ENCODE results near the gene APOBEC3B. TPM values are rescaled to one million over a fixed set of nuclear protein-coding genes. Genes with fewer than 3 reads are reported as not detected.

APOBEC3B gene
- total RNA-seq (ENCODE audit: low replicate concordance), result not detected in 2 replicates

DNA sequence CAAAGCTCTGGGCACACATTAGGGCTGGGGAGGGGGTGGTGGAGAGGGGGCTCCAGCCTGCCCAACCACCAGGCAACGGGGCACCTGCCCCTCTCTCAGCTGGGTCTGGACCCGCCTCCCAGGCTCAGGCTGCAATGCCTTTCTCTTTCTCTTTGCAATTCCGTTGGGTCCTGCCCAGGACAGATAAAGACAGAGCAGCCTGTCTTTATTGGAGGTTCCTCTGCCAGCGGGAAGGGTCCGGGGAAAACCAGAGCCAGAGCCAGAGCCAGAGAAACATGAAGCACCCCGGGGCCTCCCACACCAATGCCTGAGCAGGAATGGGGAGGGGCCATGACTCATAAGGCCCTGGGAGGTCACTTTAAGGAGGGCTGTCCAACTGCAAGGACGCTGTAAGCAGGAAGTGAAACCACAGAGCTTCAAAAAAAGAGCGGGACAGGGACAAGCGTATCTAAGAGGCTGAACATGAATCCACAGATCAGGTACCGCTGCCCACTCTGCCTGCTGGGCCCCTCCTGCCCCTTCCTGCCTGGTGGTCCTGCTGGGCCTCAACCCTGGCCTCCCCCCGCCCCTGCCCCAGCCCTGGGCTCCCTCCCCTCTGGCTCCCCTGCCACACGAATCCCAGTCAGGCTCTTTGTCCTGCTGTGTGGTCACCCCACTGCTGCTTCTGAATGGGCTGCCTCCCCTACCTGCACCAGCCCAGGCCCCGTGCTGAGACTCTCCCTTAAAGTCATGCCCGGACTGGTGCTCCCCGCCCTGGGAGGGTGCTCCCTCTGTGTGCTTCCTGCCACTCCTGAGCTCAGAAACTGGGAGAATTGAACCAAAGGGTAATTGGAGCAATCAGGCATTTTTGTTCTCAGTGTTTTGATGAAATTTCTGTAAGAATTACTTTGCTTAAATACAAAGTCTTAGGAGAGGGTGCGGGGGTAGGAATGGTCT lies at the start of gene APOBEC3B:
APOBEC3B (plus strand) TSS at position 356 of the 936 bp plus-strand sequence; CDS start at position 463, 107 bp downstream.
- H3K4me3 Mint-ChIP-seq, result peak within 1 kb of the TSS; percentile 33
- H4K20me1 ChIP-seq (ENCODE audit: low read depth), result no peaks in the 10 kb centered on the region
- H3K9me3 ChIP-seq (ENCODE audit: low read depth), result no peaks in the 10 kb centered on the region
- H3K4me2 ChIP-seq, result peak within 1 kb of the TSS; percentile 41
- H3K9ac ChIP-seq, result no peak within 1 kb of the TSS
- peaks cover 9% of the 10 kb centered on the region for H3K9me3 Mint-ChIP-seq
- peaks cover 4% of the 10 kb centered on the region for H3K36me3 Mint-ChIP-seq
- H3K27me3 Mint-ChIP-seq (ENCODE audit: insufficient read depth, low read depth), result peaks cover 11% of the 10 kb centered on the region
- no peaks in the 10 kb centered on the region for H3K36me3 ChIP-seq
- H3K4me3 ChIP-seq, result no peak within 1 kb of the TSS
- no peaks in the 10 kb centered on the region for H3K79me2 ChIP-seq (ENCODE audit: low read depth)
- peaks cover 7% of the 10 kb centered on the region for H3K4me1 ChIP-seq
- H3K27ac Mint-ChIP-seq, result peak within 1 kb of the TSS; percentile 64
- H3F3A ChIP-seq (ENCODE audit: low read depth), result peaks cover 7% of the 10 kb centered on the region
- no peak within 1 kb of the TSS for H3K27ac ChIP-seq
- DNase-seq (ENCODE audit: low spot score), result peak; percentile 47
- TF ChIP-seq EZH2phosphoT487 (IDR thresholded peaks at IDR 0.05), result no peak
- H3K27me3 ChIP-seq, result no peaks in the 10 kb centered on the region
- H2AFZ ChIP-seq (replicated peaks), result peak within 1 kb of the TSS; percentile 40
- H3K4me1 Mint-ChIP-seq, result peaks cover 18% of the 10 kb centered on the region

DNA sequence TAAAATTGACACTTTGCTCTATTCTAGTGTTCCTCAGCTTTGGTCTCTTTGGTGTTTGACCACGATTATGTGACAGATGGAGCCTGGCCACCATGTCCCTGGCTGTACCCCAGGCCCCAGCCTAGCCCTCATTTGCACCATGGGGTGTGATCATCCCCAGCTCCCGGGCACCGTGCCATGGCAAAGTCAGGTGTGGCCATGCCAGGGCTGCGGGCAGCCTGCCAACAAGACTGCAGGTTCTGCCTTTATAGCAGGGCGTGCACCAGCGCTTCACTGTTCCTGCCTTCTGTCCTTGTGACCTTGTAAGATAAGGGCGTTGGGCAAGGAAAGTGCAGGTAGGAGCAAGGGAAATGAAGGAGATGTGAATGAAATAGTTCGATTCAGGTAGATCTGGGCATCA lies 47.1 kb upstream of the APOBEC3B start:
- TF ChIP-seq, protein P1, sequence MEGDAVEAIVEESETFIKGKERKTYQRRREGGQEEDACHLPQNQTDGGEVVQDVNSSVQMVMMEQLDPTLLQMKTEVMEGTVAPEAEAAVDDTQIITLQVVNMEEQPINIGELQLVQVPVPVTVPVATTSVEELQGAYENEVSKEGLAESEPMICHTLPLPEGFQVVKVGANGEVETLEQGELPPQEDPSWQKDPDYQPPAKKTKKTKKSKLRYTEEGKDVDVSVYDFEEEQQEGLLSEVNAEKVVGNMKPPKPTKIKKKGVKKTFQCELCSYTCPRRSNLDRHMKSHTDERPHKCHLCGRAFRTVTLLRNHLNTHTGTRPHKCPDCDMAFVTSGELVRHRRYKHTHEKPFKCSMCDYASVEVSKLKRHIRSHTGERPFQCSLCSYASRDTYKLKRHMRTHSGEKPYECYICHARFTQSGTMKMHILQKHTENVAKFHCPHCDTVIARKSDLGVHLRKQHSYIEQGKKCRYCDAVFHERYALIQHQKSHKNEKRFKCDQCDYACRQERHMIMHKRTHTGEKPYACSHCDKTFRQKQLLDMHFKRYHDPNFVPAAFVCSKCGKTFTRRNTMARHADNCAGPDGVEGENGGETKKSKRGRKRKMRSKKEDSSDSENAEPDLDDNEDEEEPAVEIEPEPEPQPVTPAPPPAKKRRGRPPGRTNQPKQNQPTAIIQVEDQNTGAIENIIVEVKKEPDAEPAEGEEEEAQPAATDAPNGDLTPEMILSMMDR (IDR thresholded peaks at IDR 0.05), result no peak
- no peak for TF ChIP-seq EZH2phosphoT487 (IDR thresholded peaks at IDR 0.05)
- TF ChIP-seq EZH2 (IDR thresholded peaks at IDR 0.05), result no peak
- Mint-ChIP-seq H3K4me1 (peaks cover 2% of the 10 kb centered on the region), H3K27ac (no peak overlapping the region), H3K27me3 (ENCODE audit: insufficient read depth, low read depth) (peaks cover 5% of the 10 kb centered on the region), H3K4me3 (no peak overlapping the region), H3K36me3 (no peaks in the 10 kb centered on the region), H3K9me3 (peaks cover 8% of the 10 kb centered on the region)
- Histone ChIP-seq H3F3A (ENCODE audit: low read depth) (no peaks in the 10 kb centered on the region), H4K20me1 (ENCODE audit: low read depth) (no peaks in the 10 kb centered on the region), H3K27ac (no peak overlapping the region), H3K27me3 (no peaks in the 10 kb centered on the region), H3K36me3 (no peaks in the 10 kb centered on the region), H3K4me2 (no peak overlapping the region), H3K9ac (no peak overlapping the region), H3K79me2 (ENCODE audit: low read depth) (no peaks in the 10 kb centered on the region), H3K4me1 (no peaks in the 10 kb centered on the region), H3K4me3 (no peak overlapping the region), H3K9me3 (ENCODE audit: low read depth) (no peaks in the 10 kb centered on the region), H2AFZ (replicated peaks) (no peak overlapping the region)
- no peak for DNase-seq (ENCODE audit: low spot score)

DNA sequence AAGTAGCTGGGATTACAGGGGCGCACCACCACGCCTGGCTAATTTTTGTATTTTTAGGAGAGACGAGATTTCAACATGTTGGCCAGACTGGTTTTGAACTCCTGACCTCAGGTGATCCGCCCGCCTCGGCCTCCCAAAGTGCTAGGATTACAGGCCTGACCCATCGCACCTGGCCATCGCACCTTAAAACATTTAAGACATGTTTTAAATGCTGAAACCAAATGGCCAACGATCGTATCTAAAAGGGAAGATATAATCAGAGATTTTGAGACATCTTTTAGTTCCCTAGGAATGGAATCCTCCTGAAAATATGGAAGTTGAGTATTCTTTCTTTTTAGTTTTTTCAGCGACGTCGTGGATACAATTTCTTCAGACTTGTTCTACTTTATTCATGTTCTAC lies 46.5 kb upstream of the APOBEC3B start:
- Histone ChIP-seq H3K4me1 (no peaks in the 10 kb centered on the region), H3K27ac (no peak overlapping the region), H3F3A (ENCODE audit: low read depth) (no peaks in the 10 kb centered on the region), H3K9me3 (ENCODE audit: low read depth) (no peaks in the 10 kb centered on the region), H3K4me3 (no peak overlapping the region), H2AFZ (replicated peaks) (no peak overlapping the region), H3K27me3 (no peaks in the 10 kb centered on the region), H3K4me2 (no peak overlapping the region), H3K79me2 (ENCODE audit: low read depth) (no peaks in the 10 kb centered on the region), H3K36me3 (no peaks in the 10 kb centered on the region), H4K20me1 (ENCODE audit: low read depth) (no peaks in the 10 kb centered on the region), H3K9ac (no peak overlapping the region)
- TF ChIP-seq, protein P1 (IDR thresholded peaks at IDR 0.05), result no peak
- TF ChIP-seq EZH2phosphoT487 (IDR thresholded peaks at IDR 0.05) (no peak), EZH2 (IDR thresholded peaks at IDR 0.05) (no peak)
- H3K4me3 Mint-ChIP-seq, result no peak overlapping the region
- H3K36me3 Mint-ChIP-seq, result no peaks in the 10 kb centered on the region
- no peak for DNase-seq (ENCODE audit: low spot score)
- peaks cover 8% of the 10 kb centered on the region for H3K9me3 Mint-ChIP-seq
- peaks cover 2% of the 10 kb centered on the region for H3K4me1 Mint-ChIP-seq
- no peak overlapping the region for H3K27ac Mint-ChIP-seq
- peaks cover 5% of the 10 kb centered on the region for H3K27me3 Mint-ChIP-seq (ENCODE audit: insufficient read depth, low read depth)

DNA sequence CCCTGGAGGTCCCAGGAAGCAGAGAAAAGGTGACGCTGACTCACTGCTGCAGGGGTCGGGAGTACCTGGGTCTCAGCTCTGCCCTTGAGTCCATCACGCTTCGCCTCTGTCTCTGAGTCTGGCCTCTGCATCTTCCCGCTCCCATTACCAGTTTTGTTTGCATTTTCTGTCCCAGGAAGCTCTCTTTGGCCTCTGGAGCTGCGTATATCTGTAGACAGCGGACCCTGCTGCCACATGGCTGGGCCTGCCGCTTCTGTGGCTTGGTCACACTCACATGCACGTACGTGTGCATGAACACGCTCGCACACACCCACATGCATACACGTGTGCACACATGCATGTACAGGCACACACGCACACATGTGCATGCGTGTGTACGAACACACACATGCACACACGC lies 45.6 kb upstream of the APOBEC3B start:
- no peak overlapping the region for H3K4me3 Mint-ChIP-seq
- no peak for TF ChIP-seq EZH2phosphoT487 (IDR thresholded peaks at IDR 0.05)
- TF ChIP-seq, protein P1 (IDR thresholded peaks at IDR 0.05), result no peak
- no peak overlapping the region for H2AFZ ChIP-seq (replicated peaks)

More for the DNA sequence above, 45.6 kb upstream of the APOBEC3B start:
- Histone ChIP-seq H3K27me3 (no peaks in the 10 kb centered on the region), H3K4me1 (no peaks in the 10 kb centered on the region), H3K4me3 (no peak overlapping the region), H3K9ac (no peak overlapping the region), H3K36me3 (no peaks in the 10 kb centered on the region), H4K20me1 (ENCODE audit: low read depth) (no peaks in the 10 kb centered on the region), H3K79me2 (ENCODE audit: low read depth) (no peaks in the 10 kb centered on the region), H3K27ac (no peak overlapping the region), H3K4me2 (no peak overlapping the region), H3K9me3 (ENCODE audit: low read depth) (no peaks in the 10 kb centered on the region), H3F3A (ENCODE audit: low read depth) (no peaks in the 10 kb centered on the region)
- Mint-ChIP-seq H3K27me3 (ENCODE audit: insufficient read depth, low read depth) (peaks cover 6% of the 10 kb centered on the region), H3K27ac (no peak overlapping the region), H3K36me3 (no peaks in the 10 kb centered on the region), H3K4me1 (peaks cover 2% of the 10 kb centered on the region), H3K9me3 (peaks cover 8% of the 10 kb centered on the region)
- DNase-seq (ENCODE audit: low spot score), result no peak
